HG03097 (cell line): ENCODE measurements around the gene GTPBP3.

ENCODE experiments used
- ATAC-seq: cut with Tn5 transposase; IDR thresholded peaks from one replicate; pipeline ENCODE4 v1.9.1; 2021; ENCODE audit not compliant: unreplicated experiment, low FRiP score

The GTPBP3 gene

DNA sequence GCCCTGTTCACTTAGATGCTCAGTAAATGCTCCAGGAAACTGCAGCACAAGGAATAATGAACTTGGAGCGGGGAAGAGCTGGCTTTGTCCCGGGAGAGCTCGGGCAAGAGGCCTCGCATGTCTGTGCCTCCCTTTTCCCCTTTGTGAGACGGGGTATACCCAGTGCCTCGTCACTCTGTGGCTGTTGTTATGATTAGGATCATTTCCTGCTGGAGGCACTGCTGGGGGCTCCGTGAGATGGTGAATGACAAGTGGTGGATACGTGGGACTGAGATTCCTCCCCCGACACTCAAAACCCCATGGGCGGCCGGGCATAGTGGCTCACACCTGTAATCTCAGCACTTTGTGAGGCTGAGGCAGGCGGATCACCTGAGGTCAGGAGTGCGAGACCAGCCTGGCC is 40.9 kb downstream of the GTPBP3 start:
- no peak for ATAC-seq

DNA sequence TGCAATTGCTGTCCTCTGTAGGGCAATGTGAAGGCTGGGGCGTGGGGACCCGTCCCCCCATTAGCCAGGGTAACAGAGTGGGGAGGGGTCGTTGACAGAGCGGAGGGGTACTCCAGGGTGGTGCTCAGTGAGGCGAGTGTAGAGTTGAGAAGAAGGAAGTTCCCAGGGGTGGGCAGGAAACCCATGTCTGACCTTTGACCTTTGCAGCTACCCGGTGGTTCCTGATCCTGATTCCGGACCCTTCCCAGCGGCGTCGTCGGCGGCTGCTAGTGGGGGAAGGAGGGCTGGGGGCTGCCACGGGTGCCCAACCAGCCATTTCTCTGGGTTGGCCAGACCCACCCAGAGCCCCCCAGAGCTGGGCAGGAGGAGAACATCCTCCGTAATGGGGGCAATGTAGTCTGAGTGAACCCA is 41.9 kb downstream of the GTPBP3 start:
- ATAC-seq: no peak

DNA sequence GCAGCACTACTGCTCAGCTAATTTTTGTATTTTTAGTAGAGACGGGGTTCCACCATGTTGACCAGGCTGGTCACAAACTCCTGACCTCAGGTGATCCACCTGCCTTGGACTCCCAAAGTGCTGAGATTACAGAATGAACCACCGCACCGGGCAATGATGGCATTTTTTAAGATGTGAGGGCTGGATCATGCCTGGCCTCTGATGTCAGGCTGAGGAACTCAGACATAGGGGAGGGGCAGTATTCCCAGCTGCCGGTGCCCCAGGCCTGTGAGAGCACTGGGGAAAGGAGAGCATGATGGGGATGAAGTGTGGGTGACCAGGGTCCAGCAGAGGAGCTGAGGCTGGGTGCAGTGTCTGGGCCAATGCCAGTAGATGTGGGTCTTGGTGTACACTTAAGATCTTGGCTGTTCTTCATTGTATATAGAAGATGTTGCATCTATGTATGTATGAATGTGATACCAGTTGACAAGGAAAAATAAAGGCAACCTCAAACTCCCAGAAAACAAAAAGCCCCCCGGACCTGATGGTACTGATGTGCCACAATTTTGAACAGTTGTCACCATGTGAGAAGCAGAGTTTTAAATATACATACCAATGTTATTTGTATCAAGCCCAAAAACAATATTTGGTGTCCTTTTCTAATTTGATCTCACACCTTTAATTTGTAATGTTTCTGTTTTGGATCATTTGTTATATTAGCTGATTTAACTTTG is 43.2 kb downstream of the GTPBP3 start:
- no peak for ATAC-seq

DNA sequence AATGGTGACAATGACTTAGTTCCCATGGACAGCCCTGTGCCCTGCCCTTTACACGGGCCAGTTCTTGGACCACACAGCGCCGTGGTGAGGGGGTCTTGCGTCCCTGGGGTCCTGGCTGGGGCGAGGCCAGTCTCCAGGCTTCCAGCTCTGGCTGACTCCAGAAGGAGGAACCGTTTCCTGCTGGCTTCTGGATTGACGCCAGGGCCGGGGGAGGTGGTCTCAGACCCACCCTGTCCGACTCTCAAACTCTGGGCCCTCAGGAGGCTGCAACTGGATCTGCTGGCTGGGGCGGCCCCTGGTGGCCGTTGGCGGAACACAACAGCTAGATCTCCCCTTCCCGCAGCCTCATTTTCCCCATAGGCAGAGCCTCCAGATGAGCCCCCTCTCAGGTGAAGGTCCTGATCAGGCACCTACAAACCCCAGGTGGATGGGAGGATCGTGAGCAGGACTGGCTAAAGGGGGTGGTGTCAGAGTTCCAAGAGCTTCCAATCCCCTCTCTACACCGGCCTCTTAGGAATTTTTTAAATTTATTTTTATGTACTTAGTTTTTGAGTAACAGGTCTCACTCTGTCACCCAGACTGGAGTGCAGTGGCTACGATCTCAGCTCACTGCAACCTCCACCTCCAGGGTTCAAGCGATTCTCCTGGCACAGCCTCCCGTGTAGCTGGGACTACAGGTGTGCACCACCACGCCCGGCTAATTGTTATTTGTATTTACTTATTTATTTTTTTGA is 48.7 kb downstream of the GTPBP3 start:
- no peak for ATAC-seq

DNA sequence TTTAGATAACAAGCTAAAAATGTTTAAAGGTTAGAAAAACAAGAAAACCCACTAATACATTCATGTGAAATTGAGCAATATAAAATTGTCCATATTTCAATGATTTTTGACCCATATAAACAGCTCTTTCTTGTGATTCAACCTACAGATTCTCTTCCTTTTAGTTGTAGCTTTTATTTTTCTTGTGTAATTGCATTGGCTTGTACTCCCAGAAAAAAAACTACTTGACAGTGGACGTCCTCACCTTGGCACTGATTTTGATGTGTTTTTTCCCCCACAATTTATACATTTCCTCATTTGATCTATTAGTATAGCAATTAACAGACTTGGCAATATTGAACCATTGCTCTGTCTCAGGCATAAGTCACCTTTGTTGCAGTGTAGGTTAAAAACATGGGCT is 51.9 kb downstream of the GTPBP3 start:
- no peak for ATAC-seq

DNA sequence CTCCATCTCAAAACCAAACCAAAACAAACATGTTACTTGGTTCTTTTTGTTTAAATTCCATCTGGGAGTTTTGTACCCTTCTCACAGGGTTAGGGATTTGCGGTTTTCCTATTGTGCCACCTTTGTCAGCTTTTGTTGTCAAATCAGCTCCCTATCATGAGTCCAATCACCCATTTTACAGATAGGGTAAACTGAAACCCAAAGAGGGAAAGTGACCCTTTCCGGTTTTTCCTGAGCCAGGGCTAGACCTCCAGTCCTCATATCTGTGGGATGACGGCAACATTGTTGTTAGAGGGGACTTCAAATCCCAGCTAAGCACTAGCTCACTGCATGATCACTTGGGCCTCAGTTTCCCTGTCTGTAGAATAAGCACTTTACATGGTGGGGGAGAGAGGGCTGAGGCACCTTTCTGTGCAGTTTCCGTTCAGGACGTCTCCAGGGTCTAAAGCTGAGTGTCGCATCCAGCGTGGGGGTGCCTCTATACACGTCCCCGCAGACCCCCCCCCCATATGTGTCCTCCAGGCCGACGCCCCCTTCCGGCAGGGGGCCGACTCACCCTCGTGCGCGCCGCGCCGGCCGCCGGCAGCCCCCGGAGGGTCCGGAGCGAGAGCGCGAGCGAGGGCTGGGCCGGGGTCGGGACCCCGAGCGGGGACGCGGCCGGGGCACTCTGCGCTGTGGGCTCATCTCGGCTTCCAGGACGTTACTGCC is 52.8 kb downstream of the GTPBP3 start:
- no peak for ATAC-seq

DNA sequence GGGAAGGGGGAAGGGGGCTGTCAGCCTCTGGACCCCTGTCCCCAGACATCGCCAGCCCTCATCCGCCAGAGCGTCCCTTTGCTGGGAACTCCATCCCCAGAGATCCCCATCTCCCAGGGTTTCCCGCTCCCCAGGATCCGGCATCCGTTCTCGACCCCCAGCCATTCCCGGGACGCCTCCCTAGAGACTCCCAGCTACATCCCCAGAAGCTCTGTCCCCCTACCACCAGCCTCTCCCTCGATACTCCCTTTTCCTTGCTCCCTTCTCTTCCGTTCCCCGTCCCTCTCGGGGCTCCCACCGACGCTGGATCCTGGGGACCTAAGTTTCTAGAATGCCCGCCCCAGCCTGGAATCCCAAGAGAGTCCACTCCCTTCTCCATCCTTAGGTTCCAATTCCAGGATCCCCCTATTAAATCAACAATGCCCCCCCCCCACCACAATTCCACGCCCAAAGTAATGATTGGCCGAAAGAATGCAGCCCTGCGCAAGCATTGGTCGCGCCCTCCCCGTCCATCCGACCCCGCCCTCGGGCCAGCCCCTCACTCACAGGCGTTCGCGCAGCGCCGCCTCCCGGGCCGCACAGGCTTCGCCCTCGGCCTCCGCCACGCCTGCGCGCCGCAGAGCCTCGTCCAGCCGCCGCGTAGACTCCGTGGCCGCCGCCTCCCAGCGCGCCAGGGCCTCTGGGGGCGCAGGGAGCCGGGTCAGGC is 53.5 kb downstream of the GTPBP3 start:
- peak; percentile 80 for ATAC-seq

DNA sequence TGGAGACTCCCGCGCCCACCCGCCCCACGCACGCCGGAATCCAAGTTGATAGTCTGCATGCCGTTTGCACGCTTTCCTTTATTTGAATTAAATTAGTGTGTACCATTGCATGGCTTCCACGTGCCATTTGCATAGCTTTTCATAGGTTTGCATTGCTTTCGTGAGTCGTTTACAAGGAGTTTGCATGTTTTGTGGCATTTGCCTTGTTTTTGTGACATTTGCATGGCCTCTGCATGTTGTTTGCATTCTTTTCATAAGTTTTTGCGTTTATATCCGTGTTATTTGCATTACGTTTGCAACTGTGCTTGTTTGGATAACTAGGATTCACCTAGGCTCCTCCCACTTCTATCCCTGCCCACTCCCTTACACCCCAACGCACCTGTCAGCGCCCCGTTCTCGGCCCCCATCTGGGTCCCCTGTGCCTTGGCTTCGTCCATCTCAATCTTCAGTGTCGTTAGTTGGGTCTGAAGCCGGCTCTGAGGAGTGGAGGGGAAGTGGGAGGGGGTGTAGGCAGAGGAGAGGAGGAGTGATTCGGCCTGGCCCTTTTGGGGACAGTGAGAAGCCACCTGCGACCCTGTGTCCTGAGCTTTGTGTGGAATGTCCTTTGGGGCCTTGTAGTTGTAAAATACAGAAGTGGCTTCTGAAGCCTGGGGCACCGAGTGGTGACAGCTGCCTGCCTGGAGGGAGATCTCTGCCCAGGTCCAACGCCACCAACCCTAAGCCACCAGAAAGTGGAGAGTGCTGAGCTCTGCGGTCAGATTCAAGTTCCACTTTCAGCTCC is 54.2 kb downstream of the GTPBP3 start:
- ATAC-seq: peak; percentile 8
